PFSK-1 (cell line): ENCODE results near the gene SPATA17.

Source experiments
- FOXP2 ChIP-seq: optimal IDR thresholded peaks from 2 replicates; pipeline ENCODE3; 2011; ENCODE audit warnings: borderline replicate concordance, control low read depth, inconsistent platforms; ENCODE audit not compliant: insufficient read depth; ENCODE audit errors: extremely low read length, extremely low read depth
- POLR2AphosphoS5 ChIP-seq: IDR thresholded peaks from 2 replicates; pipeline ENCODE4 v1.6.1; 2012; ENCODE audit warnings: low read depth, mild to moderate bottlenecking, control low read depth, low read length, moderate library complexity
- REST ChIP-seq, 2 experiments: IDR thresholded peaks; 2 replicates each; pipeline versions ENCODE4 v1.6.1 to v1.8.0; 2011 to 2012; ENCODE audit warnings: low read depth in 2 of 2, low read length in 2 of 2, control low read depth in 1 of 2, inconsistent platforms in 1 of 2, mild to moderate bottlenecking in 1 of 2, moderate library complexity in 1 of 2; ENCODE audit not compliant: insufficient read depth in 1 of 2
- SIN3A ChIP-seq: IDR thresholded peaks from 2 replicates; pipeline ENCODE4 v1.6.1; 2012; ENCODE audit warnings: mild to moderate bottlenecking, low read length, moderate library complexity, borderline replicate concordance; ENCODE audit not compliant: insufficient read depth
- TAF1 ChIP-seq: IDR thresholded peaks from 2 replicates; pipeline ENCODE4 v1.6.1; 2012; ENCODE audit warnings: low read length, control low read depth, borderline replicate concordance; ENCODE audit not compliant: insufficient read depth

The SPATA17 gene

DNA sequence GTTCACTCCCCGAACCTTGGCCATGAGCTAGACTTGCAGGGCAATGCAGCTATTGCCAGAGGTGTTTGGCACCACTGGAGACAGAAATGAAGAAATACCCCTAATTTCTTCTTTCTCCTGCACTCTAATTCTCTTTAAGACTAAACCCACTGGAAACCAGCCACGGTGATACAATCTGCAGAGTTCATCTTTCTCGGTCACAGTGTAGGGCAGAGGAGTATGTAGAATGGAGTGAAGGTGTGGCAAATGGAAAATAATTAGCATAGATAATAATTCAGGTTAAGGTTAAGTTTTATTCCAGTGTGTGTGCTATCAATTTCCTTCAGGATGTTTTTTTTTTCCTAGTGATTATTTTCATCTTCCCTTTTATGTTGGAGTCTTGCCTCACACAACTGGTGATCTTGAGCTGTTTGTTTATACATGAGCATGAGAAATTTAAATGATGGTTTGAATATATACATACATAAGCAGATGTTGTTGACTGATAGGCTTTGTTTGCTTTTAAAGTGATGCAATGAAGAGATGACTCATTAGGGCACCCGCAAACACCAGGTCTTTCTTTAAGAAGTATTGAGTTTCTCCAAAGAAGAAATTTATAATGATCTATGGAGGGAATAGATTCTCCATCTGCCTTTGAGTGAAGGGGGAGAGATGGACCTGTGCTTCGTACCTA, 81.9 kb downstream of the SPATA17 start:
- TF ChIP-seq POLR2AphosphoS5: no peak
- no peak for TF ChIP-seq REST (IDR thresholded peaks at IDR 0.05; ENCODE audit: insufficient read depth in 1 of 2, low read depth in 2 of 2, low read length in 2 of 2)
- no peak for TF ChIP-seq TAF1
- TF ChIP-seq FOXP2: no peak
- no peak for TF ChIP-seq SIN3A

GRCh38 chr1:217715681-217716080, 84.5 kb downstream of the SPATA17 start:
- no peak for TF ChIP-seq TAF1
- no peak for TF ChIP-seq SIN3A
- TF ChIP-seq FOXP2: no peak
- no peak for TF ChIP-seq POLR2AphosphoS5
- no peak for TF ChIP-seq REST (IDR thresholded peaks at IDR 0.05; ENCODE audit: insufficient read depth in 1 of 2, low read depth in 2 of 2, low read length in 2 of 2)

DNA sequence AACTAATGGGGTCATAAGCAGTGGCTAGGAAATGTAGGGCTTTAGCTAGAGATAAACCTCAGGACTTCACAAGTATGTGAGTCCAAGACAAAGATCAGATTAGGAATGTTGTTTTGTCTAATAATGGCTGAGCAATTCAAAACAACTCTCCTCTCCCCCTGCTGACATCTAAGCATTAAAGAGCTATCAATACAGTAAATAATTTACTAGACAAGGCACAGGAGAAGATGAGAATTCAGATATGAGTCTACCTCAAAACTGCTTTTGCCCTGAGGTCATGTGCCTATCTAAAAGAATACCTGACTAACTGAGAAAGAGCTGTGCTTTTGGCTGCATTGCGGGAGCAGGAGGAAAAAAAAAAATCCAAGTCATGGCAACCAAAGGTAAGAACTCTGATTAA, 86.8 kb downstream of the SPATA17 start:
- no peak for TF ChIP-seq POLR2AphosphoS5
- no peak for TF ChIP-seq TAF1
- TF ChIP-seq REST (IDR thresholded peaks at IDR 0.05; ENCODE audit: insufficient read depth in 1 of 2, low read depth in 2 of 2, low read length in 2 of 2): no peak
- no peak for TF ChIP-seq FOXP2
- no peak for TF ChIP-seq SIN3A

- TF ChIP-seq SIN3A (no peak), TAF1 (no peak), FOXP2 (no peak), REST (IDR thresholded peaks at IDR 0.05; ENCODE audit: insufficient read depth in 1 of 2, low read depth in 2 of 2, low read length in 2 of 2) (no peak), POLR2AphosphoS5 (no peak)
These were observed 87.7 kb downstream of the SPATA17 start for GRCh38 chr1:217718873-217719272.
